Right renal cortex interstitium (tissue), 3 donors: ENCODE measurements around the gene SCEL. TPM values are rescaled to one million over a fixed set of nuclear protein-coding genes. Genes with fewer than 3 reads are reported as not detected.

Experiments used
- DNase-seq, 3 donors: peaks; one replicate each; pipeline ENCODE4 v3.0.0-alpha.2; 2013; ENCODE audit warnings: low read depth in 3 of 3, low spot score in 2 of 3
- polyA plus RNA-seq, 3 donors: library from polyadenylated mRNA; unstranded; fragments of 120-200 nt; gene quantifications; one replicate each; pipeline ENCODE4 v1.2.1, GENCODE V29; 2013; ENCODE audit not compliant: insufficient read length in 3 of 3

SCEL gene
- polyA plus RNA-seq, 3 donors: not detected

DNA sequence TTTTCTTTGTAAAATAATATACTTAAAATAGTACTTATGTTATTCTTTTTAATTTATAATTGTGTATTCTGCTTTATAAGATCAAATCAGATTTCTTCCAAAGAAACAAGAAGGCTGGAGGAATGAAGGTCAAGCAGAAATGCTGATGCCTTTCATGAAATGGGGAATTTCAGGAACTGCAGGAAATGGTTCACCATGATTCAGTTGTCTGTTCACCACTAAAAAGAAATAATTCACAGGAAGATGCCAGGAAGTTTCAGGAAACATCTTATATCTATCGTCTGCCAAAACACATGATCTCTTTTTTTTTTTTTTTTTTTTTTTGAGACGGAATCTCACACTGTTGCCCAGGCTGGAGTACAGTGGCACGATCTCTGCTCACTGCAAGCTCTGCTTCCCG is 15.7 kb upstream of the SCEL start:
- no peak for DNase-seq

DNA sequence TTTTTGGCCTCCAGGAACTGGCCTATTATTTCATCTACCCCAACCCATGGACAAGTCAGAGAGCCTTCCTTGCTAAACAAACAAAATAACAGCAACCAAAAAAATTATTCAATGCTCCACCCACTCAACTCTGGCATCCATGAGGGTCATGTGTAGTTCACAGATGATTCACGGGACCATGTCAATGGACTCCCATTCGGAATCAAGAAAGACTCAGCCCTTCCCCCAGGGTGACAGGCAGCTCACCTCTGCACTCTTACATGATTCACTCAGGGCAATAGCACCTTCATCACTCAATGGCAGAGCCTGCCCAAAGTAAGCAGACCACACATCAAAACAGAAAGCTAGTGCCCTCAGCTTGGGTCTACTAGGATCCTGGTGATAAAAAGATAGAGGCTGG is 14.3 kb upstream of the SCEL start:
- no peak for DNase-seq

DNA sequence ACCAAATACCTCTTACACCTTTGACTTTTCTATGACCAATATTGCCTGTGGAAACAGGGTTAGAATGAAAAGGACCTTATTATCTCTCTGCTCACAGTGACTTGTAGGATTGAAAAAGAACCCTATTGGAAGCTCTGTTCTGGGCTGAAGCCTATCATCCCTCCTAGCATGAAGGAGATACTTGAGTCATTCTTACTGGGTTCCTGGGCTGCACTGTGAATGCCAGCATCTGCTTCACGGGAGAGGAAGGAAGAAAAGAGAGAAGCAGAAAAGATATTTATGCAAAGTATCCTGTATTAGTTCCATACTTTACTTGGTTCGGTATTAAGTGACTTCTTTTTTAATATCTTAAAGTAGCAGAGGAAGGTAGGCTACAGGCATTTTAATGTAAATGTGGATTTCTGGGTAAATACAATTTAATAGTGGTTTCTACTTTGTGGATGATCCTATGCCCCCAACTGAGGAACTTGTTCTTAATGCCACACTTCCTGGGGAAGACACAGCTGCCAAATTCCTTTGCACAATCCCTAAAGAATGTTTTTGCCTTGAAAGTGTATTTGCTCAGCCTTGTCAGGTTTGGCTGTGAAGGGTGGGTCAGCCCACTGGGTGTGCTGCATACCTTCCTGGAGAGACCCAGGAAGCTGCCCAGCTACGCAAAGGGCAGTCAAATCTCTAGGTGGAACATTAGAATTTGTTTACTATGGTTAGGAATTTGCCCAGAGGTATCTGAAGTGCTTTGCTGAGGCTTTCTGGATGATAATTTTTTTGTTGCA is 13.7 kb upstream of the SCEL start:
- no peak for DNase-seq

DNA sequence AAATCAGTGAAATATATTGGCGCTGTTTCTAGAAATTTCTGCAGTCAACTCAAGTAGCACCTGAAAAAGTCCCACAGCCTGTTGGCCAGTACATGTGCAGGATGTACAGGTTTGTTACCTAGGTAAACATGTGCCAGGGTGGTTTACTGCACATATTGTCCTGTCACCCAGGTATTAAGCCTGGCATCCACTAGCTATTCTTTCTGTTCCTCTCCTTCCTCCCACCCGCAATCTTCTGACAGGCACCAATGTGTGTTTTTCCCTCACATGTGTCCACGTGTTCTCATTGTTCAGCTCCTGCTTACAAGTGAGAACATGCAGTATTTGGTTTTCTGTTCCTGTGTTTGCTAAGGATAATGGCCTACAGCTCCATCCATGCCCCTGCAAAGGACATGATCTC is 13.1 kb upstream of the SCEL start:
- DNase-seq: no peak

DNA sequence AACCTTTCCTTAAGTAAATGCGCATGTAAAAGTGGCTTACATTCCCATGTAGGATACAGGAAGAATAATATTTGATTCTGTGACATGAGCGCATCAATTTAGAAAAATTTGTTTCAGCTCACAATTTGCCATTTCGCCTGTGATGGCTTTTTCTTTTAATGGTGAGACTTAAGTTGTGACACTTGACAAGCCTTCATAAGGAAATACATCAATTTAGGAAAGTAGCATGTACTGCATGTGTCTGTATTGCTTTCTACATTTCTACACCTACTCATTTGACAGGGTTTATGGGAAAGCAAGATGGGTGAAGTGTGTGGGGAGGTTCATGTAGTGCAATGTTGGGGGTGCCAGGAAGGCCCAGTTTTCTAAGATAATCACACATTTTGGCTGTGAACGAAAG is 12.1 kb upstream of the SCEL start:
- DNase-seq: no peak

DNA sequence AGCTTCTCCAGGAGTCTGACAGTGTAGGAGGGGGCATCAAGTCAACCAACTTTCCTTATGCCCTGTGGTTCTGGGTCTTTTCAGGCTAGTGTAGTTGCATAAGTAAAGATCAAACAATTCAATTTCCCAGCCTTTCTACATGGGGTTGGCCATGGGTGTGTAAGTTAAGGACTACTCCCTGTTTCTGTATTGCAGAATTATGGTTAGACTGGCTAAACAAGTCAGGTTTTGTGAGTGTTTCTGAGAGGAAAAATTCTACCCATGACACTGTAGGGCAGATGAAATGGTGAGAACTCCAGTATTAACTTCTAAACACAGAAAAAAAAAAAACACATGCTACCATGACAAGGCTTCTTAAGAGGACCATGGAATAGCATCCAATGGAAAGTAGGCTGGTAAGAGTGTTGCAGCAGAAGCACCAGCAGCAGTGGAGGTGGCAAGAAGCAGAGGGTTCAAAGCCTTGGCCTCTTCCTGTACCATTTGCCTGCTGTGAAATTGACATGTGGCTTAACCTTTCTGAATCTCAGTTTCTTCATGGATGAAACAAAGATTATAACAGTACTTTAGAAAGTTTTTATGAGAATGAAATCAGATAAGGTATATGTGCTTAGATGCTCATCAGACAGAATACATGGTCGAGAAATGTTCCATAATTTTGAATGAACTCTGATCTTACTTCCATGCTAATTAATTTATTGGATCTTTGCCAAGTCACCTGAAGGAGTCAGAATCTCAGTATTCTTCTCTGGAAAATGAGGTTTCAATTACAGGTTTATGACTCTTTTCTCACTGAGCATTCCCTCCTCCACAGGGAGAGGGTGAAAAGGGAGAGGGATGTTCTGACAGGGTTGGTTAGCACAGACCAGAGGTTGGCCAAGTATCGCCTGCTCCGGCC is 11.4 kb upstream of the SCEL start:
- no peak for DNase-seq

- no peak for DNase-seq
Observed at GRCh38 chr13:77528414-77528813, 7.1 kb upstream of the SCEL start.

DNA sequence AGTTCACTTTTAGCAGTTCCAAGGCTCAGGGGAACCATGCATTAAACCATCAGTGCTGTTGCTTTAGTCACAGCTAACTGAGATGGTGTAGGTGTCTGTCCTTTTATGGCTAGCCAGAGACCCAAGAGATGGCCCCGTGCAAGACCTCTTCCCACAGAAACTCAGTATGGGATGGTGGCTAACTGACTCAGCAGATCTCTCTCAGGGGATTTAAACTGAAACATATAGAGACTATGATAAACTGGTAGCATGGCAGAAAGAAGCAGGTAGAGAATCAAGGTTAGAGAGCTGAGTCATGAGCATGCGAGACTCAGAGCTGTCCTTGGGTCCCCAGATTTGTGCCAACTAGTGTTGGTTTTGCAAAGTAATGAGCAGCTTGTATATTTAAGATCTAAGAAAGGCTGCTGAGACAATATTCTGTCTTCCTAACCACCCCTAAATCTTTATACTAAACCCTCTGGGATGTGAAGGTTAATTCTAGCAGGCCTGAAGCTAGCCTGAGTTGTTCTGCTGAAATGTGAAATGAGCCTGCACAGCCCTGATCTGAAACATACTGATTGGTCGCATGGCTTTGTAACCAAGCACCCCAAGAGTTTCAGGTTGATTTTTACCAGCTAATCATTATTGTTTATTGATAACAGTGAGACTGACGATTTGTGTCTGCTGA is 6.5 kb upstream of the SCEL start:
- DNase-seq: no peak

DNA sequence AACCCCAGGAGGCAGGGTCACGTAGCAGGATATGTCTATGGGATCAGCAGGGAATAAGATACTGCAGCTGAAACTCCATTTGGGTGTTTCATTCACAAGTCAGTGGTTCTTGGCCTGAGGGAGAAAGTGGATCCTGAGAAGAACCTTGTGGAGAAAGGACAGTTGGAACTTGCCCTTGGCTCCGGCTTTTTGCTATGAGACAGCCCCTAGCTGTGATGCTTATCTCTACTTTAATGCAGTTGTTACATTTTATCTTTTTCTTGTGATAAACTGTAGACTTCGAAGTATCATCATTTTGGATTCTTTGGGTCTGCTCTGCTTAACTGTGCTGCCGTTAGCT is 6.0 kb upstream of the SCEL start:
- no peak for DNase-seq

- DNase-seq: no peak
Observed at GRCh38 chr13:77530875-77531274, 4.6 kb upstream of the SCEL start.

GRCh38 chr13:77532983-77533382 is 2.5 kb upstream of the SCEL start:
- no peak for DNase-seq

GRCh38 chr13:77533875-77534788 is 1.4 kb upstream of the SCEL start:
- no peak for DNase-seq

GRCh38 chr13:77536358-77536757 is 852 bp downstream of the SCEL start:
- no peak for DNase-seq

DNA sequence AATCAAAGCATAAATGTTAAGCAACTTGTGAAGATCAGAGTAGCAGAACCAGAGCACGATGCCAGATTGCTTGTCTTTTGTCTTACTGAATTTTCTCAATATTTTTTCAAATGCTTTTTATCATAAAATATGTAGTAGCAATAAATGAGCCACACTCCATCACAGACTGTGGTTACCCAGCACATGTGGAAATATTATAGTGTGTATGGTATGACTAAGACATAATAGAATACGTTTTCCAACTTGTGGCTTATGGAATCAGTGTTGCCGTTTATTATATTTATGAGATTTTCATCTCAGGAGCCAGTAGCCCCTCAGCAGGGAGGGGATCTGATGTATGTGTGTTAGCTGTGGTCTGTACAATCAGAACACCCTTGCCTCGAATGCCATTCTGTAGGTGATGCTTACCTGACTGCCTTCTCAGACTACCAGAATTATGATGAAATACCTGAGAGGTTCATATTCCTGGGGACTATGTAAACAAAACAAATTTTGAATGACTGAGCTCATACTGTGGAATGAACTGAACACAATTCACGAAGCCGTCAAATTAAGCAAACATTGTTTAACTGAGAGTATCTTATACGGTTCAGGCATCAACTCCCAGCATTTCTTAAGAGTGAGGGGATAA is 1.9 kb downstream of the SCEL start:
- no peak for DNase-seq

GRCh38 chr13:77543711-77544110 is 8.2 kb downstream of the SCEL start:
- no peak for DNase-seq

GRCh38 chr13:77544355-77544754 is 8.8 kb downstream of the SCEL start:
- DNase-seq: no peak

DNA sequence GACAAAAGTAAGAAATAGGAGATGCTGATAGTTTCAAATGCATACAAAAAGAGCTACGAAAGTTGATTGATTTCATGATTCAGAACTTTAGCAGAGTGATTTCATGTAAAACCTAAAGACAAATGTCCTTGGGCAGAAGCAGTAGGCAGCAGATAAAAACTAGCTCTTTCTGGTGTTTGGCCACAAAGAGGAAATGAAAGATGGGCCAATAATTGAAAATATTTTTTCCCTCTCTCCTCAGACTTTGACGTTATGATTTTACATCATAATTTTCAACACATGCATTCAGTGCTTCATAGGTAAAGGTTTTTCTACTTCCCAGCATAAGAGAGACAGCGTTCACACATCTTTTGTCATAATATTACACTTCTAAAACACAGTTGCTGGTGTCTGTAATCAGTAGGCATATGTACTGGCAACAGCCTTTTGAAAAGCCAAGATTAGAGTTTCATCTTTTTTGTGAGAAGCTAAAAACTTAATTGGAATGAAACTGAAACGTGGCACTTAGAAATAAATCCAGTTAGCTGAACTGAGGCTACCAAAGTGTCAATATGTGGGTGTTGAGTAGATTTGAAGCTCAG is 9.3 kb downstream of the SCEL start:
- no peak for DNase-seq

GRCh38 chr13:77545626-77546412 is 10.3 kb downstream of the SCEL start:
- DNase-seq: no peak

DNA sequence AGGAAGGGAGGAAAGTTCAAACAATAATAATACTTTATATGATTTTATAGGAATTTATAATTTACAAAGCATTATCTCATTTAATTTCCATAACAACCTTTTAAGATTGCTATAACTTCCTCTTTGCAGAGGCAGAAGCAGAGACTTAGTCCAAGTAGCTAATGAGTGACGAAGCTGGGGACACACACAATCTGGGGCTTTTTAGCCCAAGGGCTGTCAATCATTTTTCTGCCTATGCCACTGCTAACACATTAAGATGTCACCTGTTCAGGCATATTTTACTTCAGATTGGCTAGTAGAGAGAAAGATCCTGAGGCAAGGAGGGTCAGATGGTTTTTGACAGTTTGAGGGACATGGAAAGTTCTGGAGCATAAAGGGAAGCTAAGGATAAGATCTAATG is 12.6 kb downstream of the SCEL start:
- no peak for DNase-seq
